Neural crest cell (in vitro differentiated cells): ENCODE measurements around the gene RPL4. TPM values are rescaled to one million over a fixed set of nuclear protein-coding genes. Genes with fewer than 3 reads are reported as not detected.

Experiments
- DNase-seq: peaks from one replicate; pipeline ENCODE4 v3.0.0; 2021; ENCODE audit warnings: low read depth, mixed read lengths, low spot score
- H3K27ac Mint-ChIP-seq: one replicate; pipeline ENCODE4 v1.8.0; 2021; ENCODE audit warnings: mild to moderate bottlenecking, mixed read lengths; ENCODE audit not compliant: unreplicated experiment
- H3K27me3 Mint-ChIP-seq: 2 replicates; pipeline ENCODE4 v1.8.0; 2021; ENCODE audit warnings: low read depth, mild to moderate bottlenecking, mixed read lengths
- H3K36me3 Mint-ChIP-seq: 2 replicates; pipeline ENCODE4 v1.8.0; 2021; ENCODE audit warnings: low read depth, mild to moderate bottlenecking, mixed read lengths
- H3K4me1 Mint-ChIP-seq: 2 replicates; pipeline ENCODE4 v1.8.0; 2021; ENCODE audit warnings: mixed read lengths
- H3K4me3 Mint-ChIP-seq: one replicate; pipeline ENCODE4 v1.8.0; 2021; ENCODE audit warnings: mild to moderate bottlenecking, mixed read lengths
- H3K9me3 Mint-ChIP-seq: 2 replicates; pipeline ENCODE4 v1.8.0; 2021; ENCODE audit warnings: mixed read lengths
- CTCF ChIP-seq: fragments of 200-600 bp; sonication (generic); conservative IDR thresholded peaks from 2 replicates; pipeline ENCODE4 v1.5.0; 2021; ENCODE audit warnings: antibody characterized with exemption, mild to moderate bottlenecking
- total RNA-seq: library from RNA; stranded (reverse); gene quantifications from 2 replicates; pipeline ENCODE4 v1.2.1, GENCODE V29; 2021

Gene RPL4
- total RNA-seq, 1 donor from 2014 or later, result 3,194 TPM

GRCh38 chr15:66497502-66498455 lies 6.9 kb downstream of the RPL4 start, which contains the start of gene SNAPC5:
SNAPC5 (minus strand) TSS chr15:66497762; CDS start chr15:66497731, 31 bp downstream.
- peaks cover 34% of the 10 kb centered on the region for H3K4me1 Mint-ChIP-seq
- peaks cover 29% of the 10 kb centered on the region for H3K36me3 Mint-ChIP-seq
- peak within 1 kb of the TSS; percentile 94 for H3K4me3 Mint-ChIP-seq

GRCh38 chr15:66496951-66497501 lies 7.6 kb downstream of the RPL4 start:
- peaks cover 3% of the 10 kb centered on the region for H3K27me3 Mint-ChIP-seq
- peak overlapping the region; percentile 94 for H3K4me3 Mint-ChIP-seq
- no peaks in the 10 kb centered on the region for H3K9me3 Mint-ChIP-seq
- peaks cover 24% of the 10 kb centered on the region for H3K36me3 Mint-ChIP-seq
- peak overlapping the region; percentile 97 for H3K27ac Mint-ChIP-seq
- no peak for TF ChIP-seq CTCF
- H3K4me1 Mint-ChIP-seq, result peaks cover 29% of the 10 kb centered on the region
- DNase-seq, result no peak

More at GRCh38 chr15:66497502-66498455, 6.9 kb downstream of the RPL4 start, which contains the start of gene SNAPC5:
- H3K9me3 Mint-ChIP-seq, result no peaks in the 10 kb centered on the region
- peaks cover 3% of the 10 kb centered on the region for H3K27me3 Mint-ChIP-seq
- TF ChIP-seq CTCF, result peak; percentile 100
- peak within 1 kb of the TSS; percentile 97 for H3K27ac Mint-ChIP-seq
- peak; percentile 97 for DNase-seq

GRCh38 chr15:66494262-66494661 lies 10.4 kb downstream of the RPL4 start:
- DNase-seq, result no peak
- Mint-ChIP-seq H3K36me3 (peaks cover 10% of the 10 kb centered on the region), H3K4me3 (peak overlapping the region; percentile 12), H3K27me3 (peaks cover 3% of the 10 kb centered on the region), H3K4me1 (peaks cover 20% of the 10 kb centered on the region), H3K9me3 (no peaks in the 10 kb centered on the region), H3K27ac (no peak overlapping the region)
- no peak for TF ChIP-seq CTCF

- DNase-seq, result no peak
- H3K27ac Mint-ChIP-seq, result no peak overlapping the region
- peaks cover 3% of the 10 kb centered on the region for H3K27me3 Mint-ChIP-seq
- H3K36me3 Mint-ChIP-seq, result peaks cover 4% of the 10 kb centered on the region
- no peak overlapping the region for H3K4me3 Mint-ChIP-seq
- peaks cover 6% of the 10 kb centered on the region for H3K4me1 Mint-ChIP-seq
- no peaks in the 10 kb centered on the region for H3K9me3 Mint-ChIP-seq
- TF ChIP-seq CTCF, result no peak
Observed at GRCh38 chr15:66491846-66492245, 12.8 kb downstream of the RPL4 start.

- TF ChIP-seq CTCF, result no peak
- Mint-ChIP-seq H3K4me3 (no peak overlapping the region), H3K4me1 (no peaks in the 10 kb centered on the region), H3K27ac (no peak overlapping the region), H3K9me3 (no peaks in the 10 kb centered on the region), H3K36me3 (peaks cover 2% of the 10 kb centered on the region), H3K27me3 (no peaks in the 10 kb centered on the region)
- no peak for DNase-seq
Observed at GRCh38 chr15:66489179-66489791, 15.4 kb downstream of the RPL4 start.
